Neuronal stem cell (in vitro differentiated cells): ENCODE data around the gene PARD3B.

Experiments
- DNase-seq: peaks from one replicate; pipeline ENCODE4 v3.0.0-alpha.2; 2013; ENCODE audit warnings: low spot score
- H2AFZ ChIP-seq: one replicate; pipeline ENCODE4 v1.6.1; 2013; ENCODE audit warnings: mild to moderate bottlenecking, low read length, inconsistent platforms
- H2AK5ac ChIP-seq: 2 replicates; pipeline ENCODE4 v1.6.1; 2013; ENCODE audit warnings: low read depth, mild to moderate bottlenecking, inconsistent platforms, low read length, moderate library complexity, mixed read lengths
- H2BK120ac ChIP-seq: 2 replicates; pipeline ENCODE4 v1.6.1; 2013; ENCODE audit warnings: low read depth, mild to moderate bottlenecking, inconsistent platforms, low read length, moderate library complexity, mixed read lengths
- H2BK12ac ChIP-seq: one replicate; pipeline ENCODE4 v1.6.1; 2013; ENCODE audit warnings: low read length, inconsistent platforms
- H2BK15ac ChIP-seq: 2 replicates; pipeline ENCODE4 v1.6.1; 2013; ENCODE audit warnings: mild to moderate bottlenecking, low read length, inconsistent platforms, mixed read lengths
- H2BK5ac ChIP-seq: one replicate; pipeline ENCODE4 v1.6.1; 2013; ENCODE audit warnings: inconsistent platforms, mild to moderate bottlenecking, low read length, moderate library complexity
- H3K14ac ChIP-seq: one replicate; pipeline ENCODE4 v1.6.1; 2013; ENCODE audit warnings: low read length, inconsistent platforms
- H3K18ac ChIP-seq: 2 replicates; pipeline ENCODE4 v1.6.1; 2013; ENCODE audit warnings: low read length, inconsistent platforms
- H3K23ac ChIP-seq: 2 replicates; pipeline ENCODE4 v1.6.1; 2013; ENCODE audit warnings: low read depth, mild to moderate bottlenecking, mixed read lengths, low read length, inconsistent platforms; ENCODE audit not compliant: poor library complexity
- H3K27ac ChIP-seq: replicated peaks from 3 replicates; pipeline ENCODE4 v1.5.1; 2013; ENCODE audit warnings: low read length, inconsistent platforms
- H3K27me3 ChIP-seq, 3 experiments: 2 replicates each; pipeline ENCODE4 v1.6.1; 2013; ENCODE audit warnings: low read length in 3 of 3, mild to moderate bottlenecking in 2 of 3, inconsistent platforms in 1 of 3, low read depth in 1 of 3, mixed read lengths in 1 of 3, moderate library complexity in 1 of 3; ENCODE audit not compliant: control insufficient read depth in 3 of 3, insufficient read depth in 3 of 3
- H3K36me3 ChIP-seq, 2 donors: replicated peaks in 1 of 2; 2 replicates each; pipeline ENCODE4 v1.6.1; 2013; ENCODE audit warnings: low read length in 2 of 2; ENCODE audit not compliant: control insufficient read depth in 2 of 2, insufficient read depth in 2 of 2
- H3K4ac ChIP-seq: 2 replicates; pipeline ENCODE4 v1.6.1; 2013; ENCODE audit warnings: inconsistent platforms, mild to moderate bottlenecking, low read length, moderate library complexity
- H3K4me1 ChIP-seq, 2 donors: 1 replicate in 1 of 2; 2 replicates in 1 of 2; pipeline ENCODE4 v1.6.1; 2013; ENCODE audit warnings: low read length in 2 of 2, low read depth in 1 of 2; ENCODE audit not compliant: control insufficient read depth in 2 of 2, insufficient read depth in 1 of 2
- H3K4me2 ChIP-seq: one replicate; pipeline ENCODE4 v1.6.1; 2013; ENCODE audit warnings: mild to moderate bottlenecking, low read length, inconsistent platforms; ENCODE audit not compliant: insufficient read depth, poor library complexity, severe bottlenecking
- H3K4me3 ChIP-seq, 2 donors: 2 replicates each; pipeline ENCODE4 v1.5.1; 2013; ENCODE audit warnings: low read length in 2 of 2, mild to moderate bottlenecking in 2 of 2, inconsistent platforms in 1 of 2, moderate library complexity in 1 of 2
- H3K79me1 ChIP-seq: one replicate; pipeline ENCODE4 v1.6.1; 2013; ENCODE audit warnings: low read depth, mild to moderate bottlenecking, inconsistent platforms, low read length, moderate library complexity
- H3K9ac ChIP-seq: one replicate; pipeline ENCODE4 v1.6.1; 2013; ENCODE audit warnings: mild to moderate bottlenecking, low read depth, low read length, inconsistent platforms; ENCODE audit not compliant: poor library complexity
- H3K9me3 ChIP-seq, 2 donors: replicated peaks in 1 of 2; 2 replicates each; pipeline versions ENCODE3 to v1.6.1; 2013; ENCODE audit warnings: low read length in 2 of 2, mild to moderate bottlenecking in 2 of 2, inconsistent platforms in 1 of 2, low read depth in 1 of 2, mixed read lengths in 1 of 2, moderate library complexity in 1 of 2; ENCODE audit not compliant: control insufficient read depth in 2 of 2, insufficient read depth in 1 of 2
- H4K8ac ChIP-seq: one replicate; pipeline ENCODE4 v1.6.1; 2013; ENCODE audit warnings: low read depth, mild to moderate bottlenecking, inconsistent platforms, low read length, moderate library complexity
- H4K91ac ChIP-seq: one replicate; pipeline ENCODE4 v1.6.1; 2013; ENCODE audit warnings: low read length, low read depth, mild to moderate bottlenecking, inconsistent platforms; ENCODE audit not compliant: poor library complexity
- WGBS, 2 donors: extraction: QIAGEN DNeasy Blood & Tissue Kit; methylation state at CpG; one replicate each; pipeline ENCODE4 v1.1.7; 2013; ENCODE audit warnings: missing lambda C conversion rate in 2 of 2, mixed read lengths in 1 of 2; ENCODE audit not compliant: insufficient read length in 2 of 2, insufficient replicate concordance in 1 of 2; ENCODE audit errors: extremely low coverage in 2 of 2; 5-methylcytosine and 5-hydroxymethylcytosine counted together

PARD3B gene

DNA sequence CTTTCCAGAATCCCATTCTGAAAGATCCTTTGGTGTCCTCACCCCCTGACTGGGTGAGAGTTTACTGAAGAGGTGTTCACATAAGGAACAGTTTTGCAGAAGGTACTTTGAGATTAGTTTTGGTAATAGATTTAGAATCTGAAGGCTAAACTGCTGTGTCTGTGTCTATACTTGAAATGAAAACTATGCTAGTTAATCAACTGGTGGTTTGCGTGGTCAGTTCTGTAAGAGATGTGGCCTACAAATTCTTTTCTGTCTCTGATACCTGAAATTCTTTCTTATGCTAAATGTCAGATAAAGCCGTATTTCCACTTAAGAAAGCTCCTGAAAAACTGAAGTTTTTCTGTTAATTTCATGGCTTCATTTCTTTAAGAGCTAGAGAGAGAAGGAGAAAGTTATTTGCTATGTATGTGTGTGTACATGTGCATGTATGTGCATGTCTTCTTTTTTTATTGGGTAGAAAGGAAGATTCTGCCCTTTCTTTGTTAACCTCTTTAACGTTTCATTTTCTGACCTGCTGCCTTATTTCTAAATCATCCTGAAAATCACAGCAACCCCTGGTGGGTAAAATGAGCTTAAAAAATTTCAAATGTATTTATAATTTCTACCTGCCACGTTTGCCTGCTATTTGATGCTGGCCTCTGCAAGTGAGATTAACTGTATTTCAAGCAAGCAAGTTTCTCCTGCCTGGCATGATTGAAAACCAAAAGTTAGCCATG is 585.0 kb downstream of the PARD3B start:
- no CpG with 5 or more reads among the region's 4 CpGs for WGBS, 2 donors
- no peak overlapping the region for H3K4me3 ChIP-seq

DNA sequence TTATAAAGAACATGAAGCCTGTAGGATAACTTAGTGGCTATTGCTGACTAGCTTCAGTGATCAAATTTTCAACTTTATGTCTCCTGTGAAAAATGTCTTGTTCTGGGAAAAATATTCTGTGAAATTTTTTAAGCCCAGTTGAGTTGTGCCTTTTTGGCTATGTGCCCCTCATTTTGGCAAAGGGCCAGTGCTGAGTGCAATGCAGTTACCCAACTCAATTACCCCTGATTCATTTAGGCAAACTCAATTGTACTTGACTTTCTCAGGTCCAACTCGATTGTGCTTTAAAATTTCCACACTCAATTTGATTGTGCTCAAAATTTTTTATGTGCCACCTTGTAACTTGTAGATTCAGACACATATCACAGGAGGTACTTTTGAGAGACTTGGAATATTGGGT is 588.3 kb downstream of the PARD3B start:
- no peak for DNase-seq
- Histone ChIP-seq H3K9me3 (peaks cover 0 to 9% of the 10 kb centered on the region in 2 donors), H3K4me1 (peaks cover 0 to 5% of the 10 kb centered on the region in 2 donors), H3K4ac (no peak overlapping the region), H2BK5ac (no peak overlapping the region), H2AK5ac (no peak overlapping the region), H2BK12ac (no peak overlapping the region), H3K79me1 (no peaks in the 10 kb centered on the region), H3K4me2 (no peak overlapping the region), H3K18ac (no peak overlapping the region), H3K27ac (no peak overlapping the region), H4K8ac (no peak overlapping the region), H3K27me3 (no peaks in the 10 kb centered on the region), H3K14ac (no peak overlapping the region), H4K91ac (no peak overlapping the region), H2BK120ac (no peak overlapping the region), H3K9ac (no peak overlapping the region), H3K36me3 (no peaks in the 10 kb centered on the region), H2BK15ac (no peak overlapping the region), H2AFZ (no peak overlapping the region), H3K23ac (no peak overlapping the region), H3K4me3 (no peak overlapping the region)
- no CpG with 5 or more reads among the region's 1 CpG for WGBS, 2 donors

More for the DNA sequence above, 585.0 kb downstream of the PARD3B start:
- Histone ChIP-seq H2AK5ac (no peak overlapping the region), H3K27ac (no peak overlapping the region), H2BK120ac (no peak overlapping the region), H3K23ac (no peak overlapping the region), H3K36me3 (peaks cover 0 to 10% of the 10 kb centered on the region in 2 donors), H3K4ac (no peak overlapping the region), H4K91ac (no peak overlapping the region), H3K9me3 (peaks cover 0 to 9% of the 10 kb centered on the region in 2 donors), H3K4me1 (no peaks in the 10 kb centered on the region), H2BK15ac (no peak overlapping the region), H3K9ac (no peak overlapping the region), H3K14ac (no peak overlapping the region), H3K4me2 (no peak overlapping the region), H3K27me3 (no peaks in the 10 kb centered on the region), H2AFZ (no peak overlapping the region), H2BK12ac (no peak overlapping the region), H2BK5ac (no peak overlapping the region), H4K8ac (no peak overlapping the region), H3K18ac (no peak overlapping the region), H3K79me1 (no peaks in the 10 kb centered on the region)
- no peak for DNase-seq

DNA sequence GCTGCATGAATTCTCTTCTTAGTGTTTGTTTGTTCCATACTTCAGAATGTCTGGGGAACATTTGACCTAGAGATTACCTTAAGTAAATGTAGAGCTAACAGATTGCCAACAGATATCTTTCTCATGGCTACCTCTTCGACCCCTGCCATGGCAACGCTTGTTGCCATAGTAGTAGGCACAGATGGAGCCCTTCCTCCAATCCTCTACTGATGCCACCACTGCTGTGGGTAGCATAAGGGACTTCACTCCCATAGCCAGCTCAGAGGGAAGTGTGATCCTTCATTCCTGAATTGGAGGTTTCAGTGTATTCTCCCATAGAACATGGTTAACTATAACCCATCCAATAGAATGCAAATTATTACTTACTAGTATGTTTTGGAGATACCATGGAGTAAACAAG is 593.5 kb downstream of the PARD3B start:
- no peak for DNase-seq
- no peak overlapping the region for H3K4ac ChIP-seq
- no peak overlapping the region for H2AK5ac ChIP-seq
- no peak overlapping the region for H3K23ac ChIP-seq
- H2BK15ac ChIP-seq = no peak overlapping the region
- WGBS, 2 donors = no CpG with 5 or more reads among the region's 2 CpGs
- H3K9ac ChIP-seq = no peak overlapping the region
- no peak overlapping the region for H3K18ac ChIP-seq
- H3K9me3 ChIP-seq = no peaks in the 10 kb centered on the region
- H3K4me1 ChIP-seq = peaks cover 2 to 30% of the 10 kb centered on the region in 2 donors
- H2BK12ac ChIP-seq = no peak overlapping the region
- H3K27me3 ChIP-seq = no peaks in the 10 kb centered on the region
- no peak overlapping the region for H3K4me3 ChIP-seq
- H4K8ac ChIP-seq = no peak overlapping the region
- no peak overlapping the region for H3K14ac ChIP-seq
- H2BK5ac ChIP-seq = no peak overlapping the region
- H3K79me1 ChIP-seq = no peaks in the 10 kb centered on the region
- no peak overlapping the region for H4K91ac ChIP-seq
- no peak overlapping the region for H2AFZ ChIP-seq
- no peak overlapping the region for H3K4me2 ChIP-seq
- H3K36me3 ChIP-seq = no peaks in the 10 kb centered on the region
- no peak overlapping the region for H3K27ac ChIP-seq
- no peak overlapping the region for H2BK120ac ChIP-seq

DNA sequence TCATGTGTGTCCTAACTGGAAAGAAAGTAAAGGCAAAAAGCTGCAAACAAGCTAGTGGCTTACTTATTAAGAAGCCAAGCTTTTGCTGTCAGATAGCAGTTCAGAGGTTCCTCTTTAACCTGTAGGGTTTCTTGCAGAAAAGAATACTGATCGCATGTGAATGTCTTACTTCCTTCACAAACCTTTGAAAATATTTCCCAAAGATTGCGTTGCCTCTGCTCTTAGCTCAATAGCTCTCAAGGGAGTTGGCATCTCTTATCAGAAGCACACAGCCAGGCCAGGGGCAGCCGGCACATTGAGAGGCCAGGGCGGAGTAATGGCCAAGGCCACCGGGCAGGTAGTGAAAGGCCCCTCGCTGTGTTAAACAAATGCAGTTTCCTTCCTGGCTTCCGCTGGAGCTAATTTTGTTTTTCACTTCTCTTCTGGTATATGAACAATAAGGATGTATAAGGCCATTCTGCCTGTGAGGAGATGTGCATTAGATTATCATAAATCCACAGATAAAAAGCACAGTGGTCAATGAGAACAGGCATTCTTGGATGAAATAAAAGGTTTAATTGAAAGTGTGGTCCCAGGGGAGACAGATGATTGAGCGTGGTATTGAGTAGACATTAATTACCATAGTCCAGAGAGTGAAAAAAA is 594.7 kb downstream of the PARD3B start:
- no CpG with 5 or more reads among the region's 8 CpGs for WGBS, 2 donors
- H2AFZ ChIP-seq = no peak overlapping the region
- H3K79me1 ChIP-seq = no peaks in the 10 kb centered on the region
- no peak overlapping the region for H4K8ac ChIP-seq
- H3K9ac ChIP-seq = no peak overlapping the region
- H2AK5ac ChIP-seq = no peak overlapping the region
- no peak overlapping the region for H3K23ac ChIP-seq
- peak; percentile 3 for DNase-seq
- no peak overlapping the region for H3K27ac ChIP-seq
- H3K4me3 ChIP-seq = no peak overlapping the region
- peaks cover 2 to 30% of the 10 kb centered on the region in 2 donors for H3K4me1 ChIP-seq
- H3K27me3 ChIP-seq = no peaks in the 10 kb centered on the region
- no peak overlapping the region for H2BK15ac ChIP-seq
- H3K9me3 ChIP-seq = peaks cover 0 to 6% of the 10 kb centered on the region in 2 donors
- no peak overlapping the region for H4K91ac ChIP-seq
- no peak overlapping the region for H2BK5ac ChIP-seq
- no peaks in the 10 kb centered on the region for H3K36me3 ChIP-seq
- no peak overlapping the region for H2BK12ac ChIP-seq
- H3K4me2 ChIP-seq = no peak overlapping the region
- no peak overlapping the region for H3K18ac ChIP-seq
- no peak overlapping the region for H3K4ac ChIP-seq
- no peak overlapping the region for H3K14ac ChIP-seq
- H2BK120ac ChIP-seq = no peak overlapping the region
